RCC 7860 (cell line): ENCODE measurements around the gene ZNF583.

Experiments
- DNase-seq: peaks from one replicate; pipeline ENCODE4 v3.0.0-alpha.2; 2015; ENCODE audit warnings: low spot score
- FAIRE-seq: peaks from 2 replicates; lab custom pipeline; 2012; peaks lifted over from hg19 to GRCh38; lab: Jason Lieb, UNC

Gene ZNF583

DNA sequence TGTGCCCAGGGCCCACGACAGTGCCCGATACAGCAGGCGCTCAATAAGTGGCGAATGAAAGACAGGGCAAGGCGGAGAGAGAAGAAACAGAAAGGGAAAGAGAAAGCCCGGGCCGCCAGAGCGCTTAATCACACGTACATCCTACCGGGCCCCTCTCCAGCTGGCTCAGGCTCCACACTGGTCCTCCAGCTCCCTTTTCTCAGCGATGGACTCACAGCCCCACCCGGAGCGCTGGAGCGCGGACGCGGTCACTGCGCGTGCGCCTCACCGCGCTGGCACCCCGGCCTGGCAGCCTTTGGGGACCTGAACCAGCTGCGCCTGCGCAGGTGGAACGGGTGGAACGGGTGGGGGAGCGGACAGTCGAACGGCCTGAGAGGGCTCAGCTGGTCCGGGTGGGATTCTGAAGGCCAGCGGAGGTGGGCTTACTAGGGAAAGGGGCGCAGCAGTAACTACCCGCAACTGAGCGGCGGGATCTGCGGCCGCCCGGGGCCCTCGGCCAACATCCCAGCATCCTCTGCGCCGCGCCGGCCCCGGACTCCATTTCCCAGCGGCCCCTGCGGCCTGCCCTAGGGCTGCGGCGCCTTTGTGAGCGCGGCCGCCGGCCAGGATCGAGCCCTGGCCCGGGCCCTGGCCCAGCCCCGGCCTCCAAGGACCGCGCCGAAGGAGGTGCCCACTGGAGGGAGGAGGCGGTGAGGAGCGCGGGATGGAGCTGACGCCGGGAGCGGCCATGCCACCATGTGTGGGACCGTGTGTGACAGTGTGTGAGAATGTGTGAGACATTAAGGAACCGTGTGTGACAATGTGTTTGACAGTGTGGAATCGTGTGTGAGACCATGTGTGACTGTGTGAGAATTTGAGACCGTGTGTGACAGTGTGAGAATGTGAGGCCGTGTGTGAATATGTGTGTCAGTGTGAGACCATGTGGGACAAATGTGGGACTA is at the start of gene ZNF583:
ZNF583 (plus strand) TSS at position 569 of the 941 bp plus-strand sequence. CDS start 2,783 bp downstream, outside the sequence.
- FAIRE-seq, result no peak
- DNase-seq, result peak; percentile 74

DNA sequence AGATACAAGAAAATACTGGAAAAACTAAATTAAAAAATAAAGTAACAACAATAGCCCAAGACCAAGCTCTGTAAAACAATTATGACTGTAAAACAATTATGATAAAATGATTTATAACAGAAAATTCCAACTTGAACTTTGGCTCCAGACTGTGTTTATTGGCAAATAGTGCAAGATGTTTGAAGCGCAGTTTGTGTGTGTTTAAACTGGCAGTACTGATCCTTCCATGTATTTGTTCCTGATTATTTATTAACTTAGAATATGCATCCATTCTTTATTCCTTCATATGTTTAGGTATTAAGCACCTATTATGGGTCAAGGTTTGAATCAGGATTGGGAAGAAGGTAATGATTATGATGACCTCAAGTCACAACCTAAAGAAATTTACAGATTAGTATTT is 48.6 kb upstream of the ZNF583 start:
- FAIRE-seq (no peak), DNase-seq (no peak)

DNA sequence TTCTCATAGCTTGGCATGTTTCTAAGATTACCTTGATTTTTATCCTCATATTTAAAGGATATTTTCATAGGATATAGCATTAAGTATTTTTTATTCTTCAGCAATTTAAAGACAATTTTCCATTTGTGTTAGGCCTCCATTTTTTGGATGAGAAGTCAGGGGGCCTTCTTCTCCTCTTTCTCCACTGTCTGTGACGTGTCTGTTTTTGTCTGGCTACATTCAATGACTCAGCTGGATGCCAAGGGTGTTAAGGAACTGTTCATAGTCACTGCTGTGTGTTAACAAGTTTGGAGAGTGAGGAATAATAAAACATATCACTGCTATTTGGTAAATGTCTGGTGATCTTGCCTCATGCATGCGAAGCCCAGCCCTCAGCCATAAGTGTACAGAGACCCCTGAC is 47.2 kb upstream of the ZNF583 start:
- DNase-seq (no peak), FAIRE-seq (no peak)

DNA sequence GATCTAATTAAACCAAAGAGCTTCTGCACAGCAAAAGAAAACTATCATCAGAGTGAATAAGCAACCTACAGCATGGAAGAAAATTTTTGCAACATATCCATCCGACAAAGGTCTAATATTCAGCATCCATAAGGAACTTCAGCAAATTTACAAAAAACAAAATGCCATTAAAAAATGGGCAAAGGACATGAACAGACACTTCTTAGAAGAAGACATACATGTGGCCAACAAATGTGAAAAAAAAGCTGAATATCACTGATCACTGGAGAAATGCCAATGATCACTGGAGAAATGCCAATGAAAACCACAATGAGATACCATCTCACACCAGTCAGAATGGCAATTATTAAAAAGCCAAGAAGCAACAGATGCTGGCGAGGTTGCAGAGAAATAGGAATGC is 43.3 kb upstream of the ZNF583 start:
- no peak for FAIRE-seq
- DNase-seq, result no peak

DNA sequence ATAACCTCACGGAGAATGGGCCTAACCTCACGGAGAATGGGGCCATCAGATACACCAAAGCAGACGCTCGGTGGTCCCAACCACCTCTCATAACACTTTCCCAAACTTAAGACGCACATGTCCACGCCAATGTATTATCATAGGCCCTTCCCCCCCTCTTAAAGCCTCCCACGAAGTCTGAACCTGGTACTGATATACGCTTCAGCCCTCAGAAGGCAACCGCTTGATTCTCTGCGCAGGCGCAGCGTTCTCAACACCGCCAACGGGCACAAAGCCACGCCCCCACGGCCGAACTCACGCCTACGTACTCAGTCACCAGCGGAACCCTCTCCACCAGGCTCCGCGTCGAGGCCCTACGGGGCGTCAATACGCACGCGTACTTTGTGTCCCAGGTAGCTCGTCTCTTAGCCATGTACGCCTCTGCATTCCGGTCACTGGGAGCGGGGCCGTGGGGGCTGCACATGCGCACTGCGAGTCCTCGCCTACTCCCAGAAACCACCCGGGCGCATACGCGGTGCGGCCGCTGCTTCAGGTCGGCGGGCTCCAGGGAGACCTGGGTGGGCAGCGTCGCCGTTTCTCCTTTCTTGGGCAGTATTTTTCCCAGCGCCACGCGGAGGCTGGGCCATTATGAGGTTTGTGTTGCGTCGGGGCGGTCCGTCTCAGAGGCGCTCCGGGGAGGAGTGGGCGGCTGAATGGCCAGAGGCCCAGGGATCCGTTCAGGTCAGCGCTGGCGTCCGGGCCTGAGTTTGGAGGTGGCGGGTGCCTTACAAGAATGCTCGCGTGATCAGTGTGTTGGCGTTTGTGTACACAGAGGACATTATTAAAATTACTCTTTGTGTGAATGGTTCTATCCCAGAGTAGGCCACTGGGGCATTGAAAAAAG is 36.1 kb upstream of the ZNF583 start:
- no peak for FAIRE-seq
- DNase-seq, result no peak

DNA sequence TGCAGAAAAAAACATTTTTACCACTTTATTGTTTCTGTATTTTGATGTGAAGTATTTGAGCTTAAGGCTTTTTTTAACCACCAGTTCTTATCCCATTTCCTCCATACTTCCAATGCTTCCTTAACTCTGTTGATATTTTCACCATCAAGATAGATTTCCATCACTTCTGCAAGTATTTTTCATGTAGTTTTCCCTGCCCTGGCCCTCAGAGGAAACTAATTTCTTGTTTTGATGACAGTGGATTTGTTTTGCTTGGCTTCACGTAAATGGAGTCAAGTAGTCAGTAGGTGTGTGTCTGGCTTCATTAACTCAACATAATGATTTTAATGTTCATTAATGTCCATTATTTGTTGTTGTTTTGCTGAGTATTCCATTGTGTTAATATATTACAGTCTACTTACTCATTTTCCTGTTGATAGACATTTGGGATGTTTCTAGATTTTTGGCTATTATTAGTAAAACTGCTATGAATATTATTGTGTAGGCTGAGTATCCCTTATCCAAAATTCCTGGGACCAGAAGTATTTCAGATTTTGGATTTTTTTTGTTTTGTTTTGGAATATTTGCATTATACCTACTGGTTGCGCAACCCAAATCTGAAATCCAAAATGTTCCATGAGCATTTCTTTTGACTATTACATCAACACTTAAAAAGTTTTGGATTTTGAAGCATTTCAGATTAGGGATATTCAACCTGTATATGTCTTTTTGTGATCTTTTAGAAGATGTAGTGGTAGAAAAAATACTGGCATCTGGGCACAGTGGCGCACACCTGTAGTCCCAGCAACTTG is 34.1 kb upstream of the ZNF583 start:
- no peak for FAIRE-seq

DNA sequence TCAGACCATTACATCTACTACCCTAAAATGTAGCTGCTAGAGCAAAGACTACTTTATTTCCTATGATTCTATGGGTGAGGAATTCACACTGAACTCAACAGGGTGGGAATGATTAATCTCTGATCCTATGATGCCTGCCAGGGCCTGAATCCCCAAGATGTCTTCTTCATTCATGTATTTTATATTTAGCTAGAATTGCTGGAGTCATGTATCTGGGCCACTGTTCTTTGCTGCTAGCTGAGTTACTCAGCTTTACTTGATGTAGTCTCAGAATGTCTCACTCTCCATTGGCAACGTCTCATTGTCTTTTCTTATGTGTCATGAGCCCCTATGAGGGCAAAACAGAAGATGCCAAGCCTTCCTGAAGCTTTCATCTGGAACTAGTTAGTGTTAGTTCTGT is 31.9 kb upstream of the ZNF583 start:
- FAIRE-seq (no peak), DNase-seq (no peak)

More for the DNA sequence above, 34.1 kb upstream of the ZNF583 start:
- DNase-seq, result no peak

DNA sequence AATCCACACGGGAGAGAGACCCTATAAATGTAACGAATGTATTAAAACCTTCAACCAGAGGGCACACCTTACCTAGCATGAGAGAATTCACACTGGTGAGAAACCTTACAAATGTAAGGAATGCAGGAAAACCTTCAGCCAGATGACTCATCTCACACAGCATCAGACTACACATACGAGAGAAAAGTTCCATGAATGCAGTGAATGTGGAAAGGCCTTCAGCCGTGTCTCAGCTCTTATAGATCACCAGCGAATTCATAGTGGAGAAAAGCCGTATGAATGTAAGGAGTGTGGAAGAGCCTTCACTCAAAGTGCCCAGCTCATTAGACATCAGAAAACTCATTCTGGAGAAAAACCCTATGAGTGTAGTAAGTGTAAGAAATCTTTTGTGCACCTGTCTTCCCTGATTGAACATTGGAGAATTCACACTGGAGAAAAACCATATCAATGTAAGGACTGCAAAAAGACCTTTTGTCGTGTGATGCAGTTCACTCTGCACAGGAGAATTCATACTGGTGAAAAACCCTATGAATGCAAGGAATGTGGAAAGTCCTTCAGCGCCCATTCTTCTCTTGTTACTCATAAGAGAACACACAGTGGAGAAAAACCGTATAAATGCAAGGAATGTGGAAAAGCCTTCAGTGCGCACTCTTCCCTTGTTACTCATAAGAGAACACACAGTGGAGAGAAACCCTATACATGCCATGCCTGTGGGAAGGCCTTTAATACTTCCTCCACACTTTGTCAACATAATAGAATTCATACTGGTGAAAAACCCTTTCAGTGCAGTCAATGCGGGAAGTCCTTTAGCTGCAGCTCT is 26.8 kb upstream of the ZNF583 start:
- DNase-seq, result peak; percentile 65
- no peak for FAIRE-seq

DNA sequence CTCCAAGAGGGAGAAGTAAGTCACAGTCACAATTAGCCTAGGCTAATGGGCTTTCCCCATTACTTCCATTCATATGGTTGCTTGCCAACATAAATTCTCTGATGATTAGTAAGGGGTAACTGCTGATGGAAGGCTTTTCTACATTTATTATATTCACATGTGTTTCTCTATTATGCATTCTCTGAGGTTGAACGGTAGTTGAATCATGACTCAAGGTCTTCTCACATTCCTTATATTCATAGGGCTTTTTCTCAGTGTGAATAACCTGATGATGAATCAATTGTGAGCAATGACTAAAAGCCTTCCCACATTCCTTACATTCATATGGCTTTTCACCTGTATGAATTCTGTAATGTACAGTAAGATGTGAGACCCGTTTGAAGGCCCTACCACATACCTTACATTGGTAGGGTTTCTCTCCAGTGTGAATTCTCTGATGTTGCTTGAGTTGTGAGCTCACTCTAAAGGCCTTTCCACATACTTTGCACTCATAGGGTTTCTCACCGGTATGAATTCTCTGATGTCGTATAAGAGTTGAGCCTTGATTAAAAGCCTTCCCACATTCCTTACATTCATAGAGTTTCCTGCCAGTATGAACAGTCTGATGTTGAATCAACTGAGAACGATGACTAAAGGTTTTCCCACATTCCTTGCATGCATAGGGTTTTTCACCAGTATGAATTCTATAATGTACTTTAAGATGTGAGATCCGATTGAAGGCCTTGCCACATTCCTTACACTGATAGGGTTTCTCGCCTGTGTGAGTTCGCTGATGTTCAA is 20.1 kb upstream of the ZNF583 start:
- DNase-seq (peak; percentile 91), FAIRE-seq (peak; percentile 69)

DNA sequence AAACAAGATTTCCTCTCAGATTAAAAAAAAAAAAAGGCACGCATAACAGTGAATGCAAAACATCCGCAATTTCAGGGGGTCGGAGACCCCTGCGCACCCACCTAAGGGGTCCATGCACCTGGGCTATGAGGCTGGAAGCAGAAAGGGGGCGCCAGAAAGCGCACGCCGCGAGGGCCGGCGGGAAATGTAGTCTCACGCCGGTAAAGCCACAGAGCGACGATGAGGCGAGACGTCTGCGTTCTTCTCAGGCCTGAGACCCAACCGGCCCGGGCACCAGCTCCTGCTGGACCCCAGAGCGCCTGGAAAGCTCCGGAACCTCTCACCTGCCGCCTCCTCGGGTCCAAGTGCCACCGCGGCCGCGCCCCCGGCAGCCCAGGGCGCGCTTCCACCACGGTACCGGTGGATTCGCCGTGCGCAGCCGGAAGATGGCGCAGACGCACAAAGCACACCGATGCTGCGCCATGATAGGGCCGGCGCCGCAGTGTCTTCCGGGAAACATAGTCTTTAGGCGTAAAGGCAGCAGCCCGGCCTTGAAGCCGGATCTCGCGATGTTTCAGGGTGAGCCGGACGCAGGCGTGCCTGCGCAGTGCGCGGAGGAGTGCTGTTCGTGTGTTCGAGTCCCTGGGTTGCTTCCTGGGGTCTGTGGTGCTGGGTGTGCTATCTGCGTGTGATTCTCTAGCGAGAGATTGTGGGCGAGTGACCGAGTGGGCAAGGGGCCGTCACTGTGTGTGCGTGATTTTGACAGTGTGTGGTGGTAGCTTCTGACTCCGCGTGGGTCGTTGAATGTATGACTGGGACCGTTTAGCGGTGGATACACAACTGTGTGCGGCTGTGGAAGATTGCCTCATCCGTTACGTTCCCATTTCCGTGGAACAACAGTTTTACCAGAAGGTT is 10.8 kb upstream of the ZNF583 start, which contains the start of gene ZNF582:
ZNF582 (minus strand) TSS at position 416 of the 894 bp plus-strand sequence. CDS start 1,782 bp downstream, outside the sequence.
- FAIRE-seq, result no peak
- no peak for DNase-seq

DNA sequence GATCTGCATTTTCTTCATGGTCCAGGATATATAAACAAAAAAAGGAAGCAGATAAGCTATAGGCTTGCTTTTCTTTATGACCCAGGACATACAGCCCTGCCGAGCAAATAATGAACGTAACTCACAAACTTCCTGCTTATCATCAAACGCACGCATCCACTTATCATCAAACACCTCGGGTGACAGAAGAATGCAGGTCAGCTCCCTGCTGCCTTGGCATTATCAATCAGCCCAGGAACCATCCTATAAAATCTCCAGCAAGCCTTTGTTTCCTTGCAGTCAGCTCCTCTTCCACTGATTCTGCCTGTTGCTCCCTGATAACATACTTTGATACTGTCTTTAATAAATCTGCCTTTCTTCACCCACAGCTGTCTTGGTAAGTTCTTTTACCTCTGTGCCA is 5.3 kb upstream of the ZNF583 start:
- no peak for FAIRE-seq
- DNase-seq, result no peak

DNA sequence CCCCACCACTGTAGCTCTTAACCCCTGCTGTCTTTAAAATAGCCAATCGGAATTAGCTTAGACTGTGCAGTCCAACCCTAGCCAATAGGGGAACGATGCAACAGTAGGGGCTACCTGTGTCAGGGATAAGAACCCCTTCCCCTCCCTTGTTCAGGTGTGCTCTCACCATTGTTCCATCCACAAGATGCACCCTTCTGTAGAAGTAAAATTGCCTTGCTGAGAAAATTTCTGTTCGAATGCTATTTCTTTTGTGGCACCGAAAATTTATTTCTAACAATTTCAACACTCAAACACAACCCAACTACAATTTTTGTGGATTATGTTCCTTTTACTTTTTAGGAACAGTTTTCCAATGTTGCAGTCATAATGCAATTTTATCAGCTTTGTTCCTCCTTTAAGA is 3.6 kb upstream of the ZNF583 start:
- no peak for FAIRE-seq
- DNase-seq, result no peak

DNA sequence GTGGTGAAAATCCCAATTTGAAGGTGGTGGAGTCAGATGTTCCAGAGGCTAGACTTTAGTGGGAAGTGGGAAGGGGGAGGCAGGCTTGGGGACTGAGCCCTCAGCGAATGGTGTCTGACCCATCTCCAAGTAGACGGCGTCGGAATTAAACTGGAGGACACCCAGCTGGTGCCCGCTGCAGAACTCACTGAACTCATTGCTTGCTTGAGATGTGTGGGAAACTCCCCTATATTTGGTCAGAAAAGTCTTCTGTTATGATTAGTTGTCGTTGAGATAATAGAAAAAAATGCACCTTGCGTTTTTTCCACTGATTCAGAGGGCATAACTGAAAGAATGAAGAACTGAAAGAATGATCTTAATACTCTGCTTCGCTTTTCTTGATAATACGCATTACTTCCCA is 871 bp upstream of the ZNF583 start:
- no peak for FAIRE-seq
- DNase-seq, result no peak

DNA sequence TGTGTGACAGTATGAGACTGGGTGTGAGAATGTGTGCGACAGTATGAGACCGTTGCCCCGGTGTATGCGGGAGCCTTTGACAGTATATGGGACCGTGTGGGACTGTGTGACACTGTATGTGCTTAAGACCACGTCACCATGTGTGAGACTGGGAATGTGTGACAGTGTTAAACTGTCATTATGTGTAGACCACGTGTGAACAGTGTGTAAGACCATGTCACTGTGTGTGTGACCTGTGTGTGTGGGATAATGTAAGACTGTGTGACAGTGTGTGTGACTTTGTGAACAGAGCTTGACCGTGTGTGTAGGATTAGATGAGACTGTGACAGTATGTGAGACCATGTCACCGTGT is 549 bp downstream of the ZNF583 start:
- FAIRE-seq (no peak), DNase-seq (no peak)

DNA sequence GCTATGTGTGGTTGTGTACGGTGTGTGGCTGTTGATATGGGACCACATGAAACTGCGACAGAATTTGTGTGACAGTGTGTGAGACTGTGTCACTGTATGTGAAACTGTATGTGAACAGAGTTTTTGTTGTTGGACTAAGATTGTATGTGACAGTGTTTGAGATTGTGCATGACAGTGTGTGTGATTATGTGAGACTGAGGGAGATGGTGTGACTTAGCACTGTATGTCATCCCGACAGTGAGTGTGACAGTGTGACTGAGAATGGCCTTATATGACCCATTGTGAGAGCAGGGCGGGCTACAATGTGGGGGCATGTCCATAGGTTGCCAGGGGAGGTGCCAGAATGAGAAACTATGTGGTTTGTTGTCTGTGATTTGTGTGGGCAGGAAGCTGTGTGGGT is 930 bp downstream of the ZNF583 start:
- DNase-seq (no peak), FAIRE-seq (no peak)

DNA sequence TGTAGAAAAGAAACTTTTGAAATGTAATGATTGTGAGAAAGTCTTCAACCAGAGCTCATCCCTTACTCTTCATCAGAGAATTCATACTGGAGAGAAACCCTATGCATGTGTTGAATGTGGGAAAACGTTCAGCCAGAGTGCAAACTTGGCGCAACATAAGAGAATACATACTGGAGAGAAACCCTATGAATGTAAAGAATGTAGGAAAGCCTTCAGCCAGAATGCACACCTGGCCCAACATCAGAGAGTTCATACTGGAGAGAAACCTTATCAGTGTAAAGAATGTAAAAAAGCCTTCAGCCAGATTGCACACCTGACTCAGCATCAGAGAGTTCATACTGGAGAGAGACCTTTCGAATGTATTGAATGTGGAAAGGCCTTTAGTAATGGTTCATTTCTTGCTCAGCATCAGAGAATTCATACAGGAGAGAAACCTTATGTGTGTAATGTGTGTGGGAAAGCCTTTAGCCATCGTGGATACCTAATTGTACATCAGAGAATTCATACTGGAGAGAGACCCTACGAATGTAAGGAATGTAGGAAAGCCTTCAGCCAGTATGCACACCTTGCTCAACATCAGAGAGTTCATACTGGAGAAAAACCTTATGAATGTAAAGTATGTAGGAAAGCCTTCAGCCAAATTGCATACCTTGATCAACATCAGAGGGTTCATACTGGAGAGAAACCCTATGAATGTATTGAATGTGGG is 19.3 kb downstream of the ZNF583 start:
- DNase-seq (no peak), FAIRE-seq (no peak)

DNA sequence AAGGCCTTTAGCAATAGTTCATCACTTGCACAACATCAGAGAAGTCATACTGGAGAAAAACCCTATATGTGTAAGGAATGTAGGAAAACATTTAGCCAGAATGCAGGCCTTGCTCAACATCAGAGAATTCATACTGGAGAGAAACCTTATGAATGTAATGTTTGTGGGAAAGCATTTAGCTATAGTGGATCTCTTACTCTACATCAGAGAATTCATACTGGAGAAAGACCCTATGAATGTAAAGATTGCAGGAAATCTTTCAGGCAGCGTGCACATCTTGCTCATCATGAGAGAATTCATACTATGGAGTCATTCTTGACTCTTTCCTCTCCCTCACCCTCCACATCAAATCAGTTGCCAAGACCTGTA is 19.8 kb downstream of the ZNF583 start:
- FAIRE-seq, result no peak
- DNase-seq, result no peak
